DLD1 (cell line): ENCODE results near the gene IL7R.
"Not testable (repeated sequence)": the region's sequence is repeated elsewhere in the genome, so short reads cannot be mapped to it uniquely, and the experiment has no call there.

Experiments used
- in situ Hi-C: cut with HindIII; loops from 2 replicates; pipeline ENCODE4 v1.10.0; 2017; ENCODE audit warnings: low sequenced_read_pairs

IL7R gene

GRCh38 chr5:35870605-35871004, 13.9 kb downstream of the IL7R start:
- in situ Hi-C loops, result no loop called here

DNA sequence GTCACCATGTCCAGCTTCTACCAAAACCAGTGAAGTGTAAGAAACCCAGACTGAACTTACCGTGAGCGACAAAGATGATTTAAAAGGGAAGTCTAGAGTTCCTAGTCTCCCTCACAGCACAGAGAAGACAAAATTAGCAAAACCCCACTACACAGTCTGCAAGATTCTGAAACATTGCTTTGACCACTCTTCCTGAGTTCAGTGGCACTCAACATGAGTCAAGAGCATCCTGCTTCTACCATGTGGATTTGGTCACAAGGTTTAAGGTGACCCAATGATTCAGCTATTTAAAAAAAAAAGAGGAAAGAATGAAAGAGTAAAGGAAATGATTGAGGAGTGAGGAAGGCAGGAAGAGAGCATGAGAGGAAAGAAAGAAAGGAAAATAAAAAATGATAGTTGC, 19.8 kb downstream of the IL7R start:
- in situ Hi-C loops, result no loop called here

GRCh38 chr5:35876922-35877321, 20.2 kb downstream of the IL7R start:
- in situ Hi-C loops, result no loop called here

GRCh38 chr5:35877655-35878054, 21.0 kb downstream of the IL7R start:
- in situ Hi-C loops, result no loop called here

DNA sequence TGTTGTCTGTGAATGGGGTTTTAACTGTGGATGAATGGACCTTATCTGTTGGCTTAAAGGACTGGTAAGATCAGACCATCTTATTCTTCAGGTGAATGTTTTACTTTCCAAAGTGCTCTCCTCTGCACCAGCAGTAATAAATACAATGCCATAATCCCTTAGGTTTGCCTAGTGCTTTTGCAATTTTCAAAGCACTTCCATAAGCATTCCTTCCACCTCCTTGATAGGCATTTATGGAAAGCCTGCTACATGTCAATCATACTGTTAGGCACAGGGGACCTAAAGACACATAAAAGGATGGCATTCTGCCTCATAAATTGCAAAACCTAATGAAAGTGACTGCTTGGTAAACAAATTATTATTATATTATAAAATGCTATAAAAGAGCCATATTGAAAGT, 21.4 kb downstream of the IL7R start:
- in situ Hi-C loops, result no loop called here

DNA sequence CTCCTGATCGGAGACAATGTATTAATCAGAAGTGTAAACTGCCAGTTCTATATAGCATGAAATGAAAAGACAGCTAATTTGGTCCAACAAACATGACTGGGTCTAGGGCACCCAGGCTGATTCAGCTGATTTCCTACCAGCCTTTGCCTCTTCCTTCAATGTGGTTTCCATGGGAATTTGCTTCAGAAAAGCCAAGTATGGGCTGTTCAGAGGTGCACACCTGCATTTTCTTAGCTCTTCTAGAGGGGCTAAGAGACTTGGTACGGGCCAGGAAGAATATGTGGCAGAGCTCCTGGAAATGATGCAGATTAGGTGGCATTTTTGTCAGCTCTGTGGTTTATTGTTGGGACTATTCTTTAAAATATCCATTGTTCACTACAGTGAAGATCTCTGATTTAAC, 22.4 kb downstream of the IL7R start:
- in situ Hi-C loops, result no loop called here

DNA sequence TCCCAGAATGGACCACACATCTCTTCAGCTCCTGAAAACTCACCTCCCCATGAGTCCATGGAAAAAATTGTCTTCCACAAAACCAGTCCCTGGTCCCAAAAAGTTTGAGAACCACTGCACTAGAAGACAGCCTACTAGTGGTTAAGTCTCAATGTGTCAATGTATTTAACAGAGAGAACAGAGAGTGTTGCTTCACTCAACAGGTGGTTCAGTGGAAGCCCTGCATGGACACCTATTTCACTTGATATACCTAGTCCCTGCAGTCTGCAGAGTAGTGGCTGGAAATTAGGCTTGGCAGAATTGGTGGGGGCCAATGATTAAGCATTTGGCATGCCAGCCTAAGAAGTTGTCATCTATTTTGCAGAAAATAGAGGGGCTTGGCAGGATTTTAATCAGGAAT, 23.0 kb downstream of the IL7R start:
- in situ Hi-C loops, result no loop called here

- in situ Hi-C loops, result no loop called here
Observed at GRCh38 chr5:35880156-35880555, 23.5 kb downstream of the IL7R start.

- in situ Hi-C loops, result no loop called here
Observed at GRCh38 chr5:35881758-35882157, 25.1 kb downstream of the IL7R start.

- in situ Hi-C loops, result no loop called here
Observed at GRCh38 chr5:35884191-35884769, 27.6 kb downstream of the IL7R start.

GRCh38 chr5:35884773-35885172, 28.1 kb downstream of the IL7R start:
- in situ Hi-C loops, result no loop called here

DNA sequence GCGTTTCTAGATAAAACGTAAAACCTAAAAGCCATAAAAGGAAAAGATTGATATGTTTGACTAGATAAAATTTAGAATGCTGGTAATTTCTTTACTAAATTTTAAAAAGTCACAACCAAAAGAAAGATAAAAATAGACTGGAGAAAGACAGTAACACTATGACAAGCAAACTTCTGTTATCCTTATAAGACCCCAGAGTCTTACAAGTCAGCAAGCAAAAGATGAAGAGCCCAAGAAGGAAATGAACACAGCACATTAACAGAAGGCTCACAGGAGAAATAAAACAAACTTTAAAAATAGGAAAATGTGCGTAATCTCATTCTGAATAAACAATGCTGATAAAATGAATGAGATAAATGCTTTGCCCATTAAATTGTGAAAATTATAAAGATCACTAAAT, 29.7 kb downstream of the IL7R start:
- in situ Hi-C loops, result no loop called here

DNA sequence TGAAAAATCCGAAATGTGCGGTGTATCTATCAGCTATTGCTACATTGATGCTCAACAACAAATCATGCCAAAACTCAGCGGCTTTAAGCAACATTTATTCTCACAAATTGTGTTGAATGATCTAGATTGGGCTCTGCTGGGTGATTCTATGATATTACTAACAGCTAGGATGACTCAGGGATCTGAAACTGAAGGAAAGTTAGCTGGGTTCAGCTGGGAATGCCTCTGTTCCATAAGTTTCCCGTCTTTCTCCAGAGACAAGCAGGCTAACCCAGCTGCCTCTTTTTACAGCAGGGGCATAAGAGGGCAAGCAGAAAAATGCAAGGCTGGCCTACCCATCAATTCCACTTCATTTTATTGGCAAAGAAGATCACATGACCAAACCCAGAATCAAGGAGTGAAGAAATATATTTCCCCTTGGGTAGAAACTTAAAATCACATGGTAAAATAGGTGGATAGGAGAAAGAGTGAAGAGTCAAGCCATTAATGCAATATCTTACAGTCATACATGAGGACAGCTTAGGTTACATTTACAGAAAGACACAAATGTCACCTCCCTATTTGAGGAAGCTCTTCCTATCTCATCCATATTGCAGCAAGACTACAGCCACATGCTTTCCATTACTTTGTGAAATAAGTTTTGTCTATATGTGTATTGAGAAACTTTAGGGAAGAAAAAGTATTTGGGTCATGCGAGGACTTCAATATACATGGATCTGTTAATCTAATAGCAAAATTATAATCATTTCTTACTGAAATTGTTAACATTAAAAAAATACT, 30.8 kb downstream of the IL7R start:
- in situ Hi-C loops, result no loop called here

- in situ Hi-C loops, result no loop called here
Observed at GRCh38 chr5:35890021-35891020, 33.6 kb downstream of the IL7R start.

GRCh38 chr5:35892799-35893198, 36.1 kb downstream of the IL7R start:
- in situ Hi-C loops, result not testable (repeated sequence)

DNA sequence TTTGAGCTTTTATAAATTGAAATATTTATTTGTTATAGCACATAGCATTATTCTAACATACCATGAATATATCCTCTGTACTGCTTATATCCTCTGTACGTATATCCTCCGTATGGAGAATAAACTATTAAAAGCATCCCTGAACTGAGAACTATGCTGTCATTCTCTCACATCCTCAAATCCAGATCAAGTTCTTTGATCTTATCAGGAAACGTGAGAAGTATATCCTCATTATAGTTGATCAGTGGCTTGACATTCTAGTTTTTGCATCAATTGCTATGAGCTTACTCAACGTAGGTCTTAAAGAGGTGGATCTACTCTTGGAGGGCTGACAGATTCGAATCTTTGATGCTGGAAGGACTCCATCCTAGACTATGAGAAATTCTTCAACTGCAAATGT, 37.4 kb downstream of the IL7R start:
- in situ Hi-C loops, result no loop called here

GRCh38 chr5:35898952-35899660, 42.4 kb downstream of the IL7R start:
- in situ Hi-C loops, result no loop called here

GRCh38 chr5:35899800-35900199, 43.1 kb downstream of the IL7R start:
- in situ Hi-C loops, result no loop called here

GRCh38 chr5:35900972-35901695, 44.4 kb downstream of the IL7R start:
- in situ Hi-C loops, result no loop called here

GRCh38 chr5:35902046-35902672, 45.5 kb downstream of the IL7R start:
- in situ Hi-C loops, result no loop called here
